ENCODE measurements around the gene SWI5. TPM values are rescaled to one million over a fixed set of nuclear protein-coding genes. Genes with fewer than 3 reads are reported as not detected.

The SWI5 gene
- total and polyA plus RNA-seq, 9 of the 15 experiments (the other 6 are each of a cell fraction or from before 2014, with no cell fraction given): 62.8 to 133 (median 95.9) TPM

DNA sequence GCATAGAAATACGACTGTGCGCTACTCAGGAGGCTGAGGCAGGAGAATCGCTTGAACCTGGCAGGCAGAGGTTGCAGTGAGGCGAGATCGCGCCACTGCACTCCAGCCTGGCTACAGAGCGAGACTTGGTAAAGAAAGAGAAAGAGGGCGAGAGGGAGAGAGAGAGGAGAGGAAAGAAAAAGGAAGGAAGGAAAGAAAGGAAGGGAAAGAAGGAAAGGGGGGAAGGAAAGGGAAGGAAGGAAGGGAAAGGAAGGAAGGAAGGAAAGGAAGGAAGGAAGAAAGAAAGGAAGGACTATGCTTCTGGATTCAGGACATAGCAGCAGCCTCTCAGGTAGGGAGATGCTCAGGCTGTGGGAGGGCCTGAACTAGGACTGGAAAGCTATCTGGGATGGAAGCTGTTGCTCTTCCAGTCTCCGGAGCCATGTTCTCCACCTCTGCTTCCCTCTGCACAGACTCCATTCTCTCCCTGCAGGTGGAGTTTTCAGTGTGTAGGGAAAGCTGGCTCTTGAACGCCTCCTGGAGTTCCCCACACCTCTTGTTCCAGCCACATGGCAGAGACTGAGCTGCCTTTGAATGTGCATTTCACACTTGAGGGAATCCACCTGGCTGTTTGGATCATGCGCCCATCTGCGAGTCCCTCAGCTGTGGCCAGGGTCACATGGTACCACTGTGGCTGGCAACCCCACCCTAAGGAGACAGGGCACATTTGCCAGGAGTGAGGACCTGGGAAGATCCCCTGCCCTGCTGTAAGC lies 9.1 kb downstream of the SWI5 start (continued):
- TF ChIP-seq, protein P1, sequence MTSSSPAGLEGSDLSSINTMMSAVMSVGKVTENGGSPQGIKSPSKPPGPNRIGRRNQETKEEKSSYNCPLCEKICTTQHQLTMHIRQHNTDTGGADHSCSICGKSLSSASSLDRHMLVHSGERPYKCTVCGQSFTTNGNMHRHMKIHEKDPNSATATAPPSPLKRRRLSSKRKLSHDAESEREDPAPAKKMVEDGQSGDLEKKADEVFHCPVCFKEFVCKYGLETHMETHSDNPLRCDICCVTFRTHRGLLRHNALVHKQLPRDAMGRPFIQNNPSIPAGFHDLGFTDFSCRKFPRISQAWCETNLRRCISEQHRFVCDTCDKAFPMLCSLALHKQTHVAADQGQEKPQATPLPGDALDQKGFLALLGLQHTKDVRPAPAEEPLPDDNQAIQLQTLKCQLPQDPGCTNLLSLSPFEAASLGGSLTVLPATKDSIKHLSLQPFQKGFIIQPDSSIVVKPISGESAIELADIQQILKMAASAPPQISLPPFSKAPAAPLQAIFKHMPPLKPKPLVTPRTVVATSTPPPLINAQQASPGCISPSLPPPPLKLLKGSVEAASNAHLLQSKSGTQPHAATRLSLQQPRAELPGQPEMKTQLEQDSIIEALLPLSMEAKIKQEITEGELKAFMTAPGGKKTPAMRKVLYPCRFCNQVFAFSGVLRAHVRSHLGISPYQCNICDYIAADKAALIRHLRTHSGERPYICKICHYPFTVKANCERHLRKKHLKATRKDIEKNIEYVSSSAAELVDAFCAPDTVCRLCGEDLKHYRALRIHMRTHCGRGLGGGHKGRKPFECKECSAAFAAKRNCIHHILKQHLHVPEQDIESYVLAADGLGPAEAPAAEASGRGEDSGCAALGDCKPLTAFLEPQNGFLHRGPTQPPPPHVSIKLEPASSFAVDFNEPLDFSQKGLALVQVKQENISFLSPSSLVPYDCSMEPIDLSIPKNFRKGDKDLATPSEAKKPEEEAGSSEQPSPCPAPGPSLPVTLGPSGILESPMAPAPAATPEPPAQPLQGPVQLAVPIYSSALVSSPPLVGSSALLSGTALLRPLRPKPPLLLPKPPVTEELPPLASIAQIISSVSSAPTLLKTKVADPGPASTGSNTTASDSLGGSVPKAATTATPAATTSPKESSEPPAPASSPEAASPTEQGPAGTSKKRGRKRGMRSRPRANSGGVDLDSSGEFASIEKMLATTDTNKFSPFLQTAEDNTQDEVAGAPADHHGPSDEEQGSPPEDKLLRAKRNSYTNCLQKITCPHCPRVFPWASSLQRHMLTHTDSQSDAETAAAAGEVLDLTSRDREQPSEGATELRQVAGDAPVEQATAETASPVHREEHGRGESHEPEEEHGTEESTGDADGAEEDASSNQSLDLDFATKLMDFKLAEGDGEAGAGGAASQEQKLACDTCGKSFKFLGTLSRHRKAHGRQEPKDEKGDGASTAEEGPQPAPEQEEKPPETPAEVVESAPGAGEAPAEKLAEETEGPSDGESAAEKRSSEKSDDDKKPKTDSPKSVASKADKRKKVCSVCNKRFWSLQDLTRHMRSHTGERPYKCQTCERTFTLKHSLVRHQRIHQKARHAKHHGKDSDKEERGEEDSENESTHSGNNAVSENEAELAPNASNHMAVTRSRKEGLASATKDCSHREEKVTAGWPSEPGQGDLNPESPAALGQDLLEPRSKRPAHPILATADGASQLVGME (CRISPR knock-in tag; IDR thresholded peaks at IDR 0.05): no peak
- no peak for TF ChIP-seq ZBTB7A (IDR thresholded peaks at IDR 0.05; ENCODE audit: borderline replicate concordance, control insufficient read depth, low read depth, low read length)
- no peak for TF ChIP-seq MYC (IDR thresholded peaks at IDR 0.05; ENCODE audit: low read depth, low read length)
- TF ChIP-seq MYC (CRISPR knock-in tag; IDR thresholded peaks at IDR 0.05; ENCODE audit: borderline replicate concordance, low read depth): no peak
- TF ChIP-seq, protein P2, sequence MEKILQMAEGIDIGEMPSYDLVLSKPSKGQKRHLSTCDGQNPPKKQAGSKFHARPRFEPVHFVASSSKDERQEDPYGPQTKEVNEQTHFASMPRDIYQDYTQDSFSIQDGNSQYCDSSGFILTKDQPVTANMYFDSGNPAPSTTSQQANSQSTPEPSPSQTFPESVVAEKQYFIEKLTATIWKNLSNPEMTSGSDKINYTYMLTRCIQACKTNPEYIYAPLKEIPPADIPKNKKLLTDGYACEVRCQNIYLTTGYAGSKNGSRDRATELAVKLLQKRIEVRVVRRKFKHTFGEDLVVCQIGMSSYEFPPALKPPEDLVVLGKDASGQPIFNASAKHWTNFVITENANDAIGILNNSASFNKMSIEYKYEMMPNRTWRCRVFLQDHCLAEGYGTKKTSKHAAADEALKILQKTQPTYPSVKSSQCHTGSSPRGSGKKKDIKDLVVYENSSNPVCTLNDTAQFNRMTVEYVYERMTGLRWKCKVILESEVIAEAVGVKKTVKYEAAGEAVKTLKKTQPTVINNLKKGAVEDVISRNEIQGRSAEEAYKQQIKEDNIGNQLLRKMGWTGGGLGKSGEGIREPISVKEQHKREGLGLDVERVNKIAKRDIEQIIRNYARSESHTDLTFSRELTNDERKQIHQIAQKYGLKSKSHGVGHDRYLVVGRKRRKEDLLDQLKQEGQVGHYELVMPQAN (IDR thresholded peaks at IDR 0.05; ENCODE audit: borderline replicate concordance): no peak
